ENCODE measurements around the gene SLCO2A1. TPM values are rescaled to one million over a fixed set of nuclear protein-coding genes. Genes with fewer than 3 reads are reported as not detected.
"Not testable (repeated sequence)": the region's sequence is repeated elsewhere in the genome, so short reads cannot be mapped to it uniquely, and the experiment has no call there.

The SLCO2A1 gene
- total RNA-seq, 4 donors from 2014 or later, result 6.1 to 54.2 (median 33.1) TPM

DNA sequence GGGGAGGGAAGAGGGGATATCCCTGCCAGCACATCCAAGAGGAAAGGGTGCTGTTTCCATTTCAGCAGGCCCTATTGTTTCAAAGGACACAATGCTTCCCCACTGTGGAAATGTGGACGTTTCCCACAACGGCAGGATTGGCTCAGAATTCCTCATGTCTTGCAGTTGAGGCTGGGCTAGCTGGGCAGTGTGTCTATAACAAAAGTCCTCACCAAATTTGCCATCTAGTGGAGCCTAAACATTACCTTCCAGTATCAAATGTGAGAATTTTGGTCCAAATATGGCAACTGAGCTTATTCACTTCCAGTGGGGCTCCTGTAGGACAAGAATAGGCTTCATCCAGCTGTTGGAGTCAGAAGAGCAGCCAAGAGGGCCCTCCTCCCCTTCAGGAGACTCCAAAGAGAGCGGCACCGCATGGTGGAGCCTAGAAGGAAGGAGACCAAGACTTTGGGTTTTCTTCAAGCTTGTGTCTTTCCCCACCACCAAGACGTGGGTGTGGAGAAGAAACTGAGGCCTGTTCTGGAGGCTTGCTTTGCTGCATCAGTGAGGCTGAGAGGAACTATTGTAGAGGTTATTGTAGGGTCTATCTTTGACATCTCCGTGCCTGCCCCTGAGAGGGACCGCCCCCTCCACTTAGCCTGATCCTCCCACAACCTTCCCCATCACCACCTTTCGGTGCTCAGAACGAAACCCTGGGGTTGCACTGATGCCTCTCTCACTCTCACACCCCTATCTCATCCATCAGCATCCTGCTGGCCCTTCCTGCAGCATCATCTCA, 45.3 kb upstream of the SLCO2A1 start:
- DNase-seq (ENCODE audit: low spot score), result no peak
- no peak for ATAC-seq (ENCODE audit: low FRiP score)
- TF ChIP-seq CTCF (IDR thresholded peaks at IDR 0.05), result no peak

GRCh38 chr3:134074001-134074789, 44.5 kb upstream of the SLCO2A1 start:
- no peak for DNase-seq (ENCODE audit: low spot score)
- TF ChIP-seq CTCF (IDR thresholded peaks at IDR 0.05), result no peak
- ATAC-seq (ENCODE audit: low FRiP score), result no peak

- ATAC-seq (ENCODE audit: low FRiP score) (no peak), DNase-seq (ENCODE audit: low spot score) (no peak)
- TF ChIP-seq CTCF (IDR thresholded peaks at IDR 0.05), result no peak
These were observed 43.8 kb upstream of the SLCO2A1 start for GRCh38 chr3:134073583-134073945.

- DNase-seq (ENCODE audit: low spot score) (no peak), ATAC-seq (ENCODE audit: low FRiP score) (no peak)
- no peak for TF ChIP-seq CTCF (IDR thresholded peaks at IDR 0.05)
These were observed 43.3 kb upstream of the SLCO2A1 start for GRCh38 chr3:134072881-134073582.

DNA sequence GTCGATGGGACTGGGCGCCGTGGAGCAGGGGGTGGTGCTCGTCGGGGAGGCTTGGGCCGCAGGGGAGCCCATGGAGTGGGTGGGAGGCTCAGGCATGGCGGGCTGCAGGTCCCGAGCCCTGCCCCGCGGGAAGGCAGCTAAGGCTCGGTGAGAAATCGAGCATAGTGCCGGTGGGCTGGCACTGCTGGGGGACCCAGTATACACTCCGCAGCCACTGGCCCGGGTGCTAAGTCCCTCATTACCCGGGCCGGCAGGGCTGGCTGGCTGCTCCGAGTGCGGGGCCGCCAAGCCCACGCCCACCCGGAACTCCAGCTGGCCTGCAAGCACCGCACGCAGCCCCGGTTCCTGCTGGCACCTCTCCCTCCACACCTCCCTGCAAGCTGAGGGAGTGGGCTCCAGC, 40.6 kb upstream of the SLCO2A1 start:
- DNase-seq (ENCODE audit: low spot score); ATAC-seq (ENCODE audit: low FRiP score): not testable (repeated sequence)

GRCh38 chr3:134068429-134068828, 38.7 kb upstream of the SLCO2A1 start:
- TF ChIP-seq CTCF (IDR thresholded peaks at IDR 0.05), result no peak
- no peak for DNase-seq (ENCODE audit: low spot score)
- ATAC-seq (ENCODE audit: low FRiP score), result no peak

DNA sequence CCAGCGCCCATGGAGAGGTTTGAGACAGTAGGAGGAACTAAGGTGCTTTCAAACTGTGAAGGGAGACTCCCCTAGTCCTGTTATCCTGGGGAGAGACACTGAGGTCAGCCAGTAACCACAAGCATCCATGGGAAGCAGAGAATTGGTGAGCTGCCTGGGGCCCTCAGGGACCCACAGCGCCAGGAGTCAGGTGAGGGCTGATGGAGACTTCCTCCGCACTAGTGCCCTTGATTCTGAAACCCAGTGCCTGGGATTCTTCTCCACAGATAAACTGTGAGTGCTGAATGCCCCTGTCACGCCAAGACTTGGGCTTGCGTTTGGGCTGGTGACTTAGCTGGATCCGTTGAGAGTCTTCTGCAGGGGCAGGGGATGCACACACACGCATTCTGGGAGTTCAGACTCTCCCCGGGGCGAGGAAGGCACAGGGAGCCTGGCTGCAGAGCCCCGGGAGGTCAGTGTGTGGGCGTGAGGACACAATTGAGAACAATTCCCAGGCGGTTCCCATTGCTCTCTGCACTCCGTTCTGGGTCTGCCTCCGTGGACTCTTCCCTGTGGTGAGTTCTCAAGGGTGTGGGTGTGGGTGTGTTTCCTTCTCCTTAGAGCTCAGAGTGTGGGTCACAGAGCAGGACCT, 37.9 kb upstream of the SLCO2A1 start:
- TF ChIP-seq CTCF (IDR thresholded peaks at IDR 0.05), result no peak
- ATAC-seq (ENCODE audit: low FRiP score) (no peak), DNase-seq (ENCODE audit: low spot score) (no peak)

Measured in omental fat pad (tissue), 4 donors.